Endothelial cell of umbilical vein (primary cell): ENCODE measurements around the gene PDGFRB. TPM values are rescaled to one million over a fixed set of nuclear protein-coding genes. Genes with fewer than 3 reads are reported as not detected.

Experiments
- BruUV-seq: library from RNA; stranded (reverse); fragments of 400-500 nt; replicated peaks from 2 replicates; lab custom pipeline; 2021; lab: Mats Ljungman, UMichigan
- CTCF ChIA-PET: fragments of 300-600, 350-600 bp; sonication (Branson Sonifier 250); formaldehyde crosslinking; loops from one replicate; lab custom pipeline; 2021; ENCODE audit warnings: antibody characterized with exemption, inconsistent platforms; lab: Charles Lee
- POLR2A ChIA-PET: fragments of 300-600, 350-600 bp; sonication (Branson Sonifier 250); formaldehyde crosslinking; loops from one replicate; lab custom pipeline; 2021; ENCODE audit warnings: antibody characterized with exemption, inconsistent platforms; lab: Charles Lee
- DNase-seq: peaks from one replicate; pipeline ENCODE4 v3.0.0-alpha.2; 2011; ENCODE audit warnings: low read depth, low spot score
- FAIRE-seq: peaks from 2 replicates; lab custom pipeline; 2011; peaks lifted over from hg19 to GRCh38; lab: Jason Lieb, UNC
- H2AFZ ChIP-seq: 2 replicates; pipeline ENCODE4 v1.6.0; 2012; ENCODE audit warnings: low read depth, low read length, control low read depth, inconsistent platforms
- H3K27ac ChIP-seq: 2 replicates; pipeline ENCODE4 v1.5.1; 2011; ENCODE audit warnings: low read depth, mild to moderate bottlenecking, control low read depth, low read length, moderate library complexity; ENCODE audit not compliant: insufficient read depth
- H3K27me3 ChIP-seq, 2 experiments: 2 replicates each; pipeline versions ENCODE4 v1.6.0 to v1.6.1; 2011; ENCODE audit warnings: low read length in 2 of 2, mixed read lengths in 1 of 2; ENCODE audit not compliant: control insufficient read depth in 2 of 2, insufficient read depth in 2 of 2
- H3K36me3 ChIP-seq, 2 experiments: 2 replicates in 1 of 2; 3 replicates in 1 of 2; pipeline ENCODE4 v1.5.1; 2011; ENCODE audit warnings: low read length in 2 of 2, mild to moderate bottlenecking in 1 of 2, moderate library complexity in 1 of 2; ENCODE audit not compliant: control insufficient read depth in 2 of 2, insufficient read depth in 2 of 2; ENCODE audit errors: extremely low read depth in 1 of 2
- H3K4me1 ChIP-seq: 3 replicates; pipeline ENCODE4 v1.5.1; 2011; ENCODE audit warnings: mild to moderate bottlenecking, low read length; ENCODE audit not compliant: control insufficient read depth, insufficient read depth; ENCODE audit errors: extremely low read depth
- H3K4me2 ChIP-seq: 2 replicates; pipeline ENCODE4 v1.6.1; 2011; ENCODE audit warnings: low read length, control low read depth, mixed read lengths; ENCODE audit not compliant: insufficient read depth
- H3K4me3 ChIP-seq, 3 experiments: fragments of 200-600 bp in 1 of 3; sonication (generic), shearing (Covaris generic) in 1 of 3; replicated peaks in 1 of 3; 2 replicates each; pipeline ENCODE4 v1.5.1; 2011 to 2016; ENCODE audit warnings: control low read depth in 3 of 3, low read length in 3 of 3, mild to moderate bottlenecking in 2 of 3, inconsistent platforms in 1 of 3, low read depth in 1 of 3, moderate library complexity in 1 of 3; ENCODE audit not compliant: insufficient read depth in 1 of 3
- H3K79me2 ChIP-seq: 2 replicates; pipeline ENCODE4 v1.6.0; 2012; ENCODE audit warnings: low read length, inconsistent platforms; ENCODE audit not compliant: control insufficient read depth, insufficient read depth
- H3K9ac ChIP-seq: replicated peaks from 2 replicates; pipeline ENCODE3; 2011; ENCODE audit warnings: low read length, control low read depth; ENCODE audit not compliant: insufficient read depth; ENCODE audit errors: extremely low read depth
- H3K9me1 ChIP-seq: replicated peaks from 3 replicates; pipeline ENCODE4 v1.6.0; 2011; ENCODE audit warnings: mild to moderate bottlenecking, low read length; ENCODE audit not compliant: control insufficient read depth, insufficient read depth; ENCODE audit errors: extremely low read depth
- H3K9me3 ChIP-seq: replicated peaks from 2 replicates; pipeline ENCODE4 v1.5.1; 2012; ENCODE audit warnings: low read length, inconsistent platforms; ENCODE audit not compliant: control insufficient read depth, insufficient read depth
- H4K20me1 ChIP-seq: replicated peaks from 2 replicates; pipeline ENCODE3; 2011; ENCODE audit warnings: mild to moderate bottlenecking, low read length; ENCODE audit not compliant: control insufficient read depth, insufficient read depth; ENCODE audit errors: extremely low read depth
- CTCF ChIP-seq, 2 donors: IDR thresholded peaks; 1 replicate in 1 of 2; 2 replicates in 1 of 2; pipeline ENCODE4 v1.5.1; 2011; ENCODE audit warnings: low read length in 2 of 2, mild to moderate bottlenecking in 2 of 2, moderate library complexity in 2 of 2, control low read depth in 1 of 2, inconsistent platforms in 1 of 2, low read depth in 1 of 2; ENCODE audit not compliant: insufficient read depth in 1 of 2; ENCODE audit errors: extremely low read depth in 1 of 2
- EZH2 ChIP-seq: IDR thresholded peaks from 2 replicates; pipeline ENCODE4 v1.6.1; 2012; ENCODE audit warnings: borderline replicate concordance, low read depth, mild to moderate bottlenecking, moderate library complexity, low read length, inconsistent platforms; ENCODE audit not compliant: severe bottlenecking
- FOS ChIP-seq: IDR thresholded peaks from 2 replicates; pipeline ENCODE4 v1.6.1; 2011; ENCODE audit warnings: mild to moderate bottlenecking, low read length, moderate library complexity, borderline replicate concordance; ENCODE audit not compliant: insufficient read depth
- GATA2 ChIP-seq: IDR thresholded peaks from 2 replicates; pipeline ENCODE4 v1.7.0; 2011; ENCODE audit warnings: low read depth, mild to moderate bottlenecking, moderate library complexity, mixed read lengths, low read length; ENCODE audit not compliant: insufficient read length, insufficient read depth
- JUN ChIP-seq: IDR thresholded peaks from 2 replicates; pipeline ENCODE4 v1.6.1; 2011; ENCODE audit warnings: borderline replicate concordance, low read depth; ENCODE audit not compliant: insufficient read length, insufficient read depth
- MAX ChIP-seq: IDR thresholded peaks from 2 replicates; pipeline ENCODE4 v1.6.1; 2011; ENCODE audit not compliant: insufficient read depth, insufficient read length
- MYC ChIP-seq: IDR thresholded peaks from one replicate; pipeline ENCODE4 v1.6.1; 2011; ENCODE audit warnings: mild to moderate bottlenecking, low read depth, low read length
- POLR2A ChIP-seq: IDR thresholded peaks from 2 replicates; pipeline ENCODE4 v1.6.1; 2012; ENCODE audit warnings: low read depth, mild to moderate bottlenecking, control low read depth, low read length
- POLR2AphosphoS5 ChIP-seq: IDR thresholded peaks from 2 replicates; pipeline ENCODE4 v1.6.1; 2012; ENCODE audit warnings: low read depth, mild to moderate bottlenecking, control low read depth, low read length, moderate library complexity; ENCODE audit not compliant: insufficient read depth
- dilution Hi-C: fragments of 300-500 bp; cut with MboI; formaldehyde crosslinking; loops from one replicate; pipeline ENCODE4 v1.15.0; 2019; ENCODE audit warnings: low sequenced_read_pairs; ENCODE audit not compliant: extremely low pct_ligation_motif_present
- intact Hi-C: fragments of 100-400 bp; cut with micrococcal nuclease; formaldehyde crosslinking; loops from one replicate; pipeline ENCODE4 v1.10.0; 2022
- polyA plus RNA-seq, 4 experiments: library from polyadenylated mRNA; depleted of rRNA in 3 of 4; stranded (reverse) in 3 of 4; unstranded in 1 of 4; fragments of >200 nt; gene quantifications; 2 replicates each; pipeline versions ENCODE4 v1.2.1 to v1.2.3, GENCODE V29; 2011 to 2012; ENCODE audit warnings: missing spikeins in 1 of 4
- total RNA-seq: library from RNA; stranded (reverse); gene quantifications from 2 replicates; pipeline ENCODE4 v1.2.3, GENCODE V29; 2021

Gene PDGFRB
- total and polyA plus RNA-seq, 2 donors (not counting 3 experiments of a cell fraction or from before 2014, with no cell fraction given): 1.4 to 1.7 TPM

GRCh38 chr5:150081541-150082283 is 73.9 kb downstream of the PDGFRB start:
- ChIA-PET POLR2A (interaction anchor here (1.1 kb wide), 1 partner anchor 59 kb away, joined by 3 read pairs; no protein-coding TSS in a partner anchor), CTCF (interaction anchor here (1.0 kb wide), 1 partner anchor 15 kb away, joined by 3 read pairs; no protein-coding TSS in a partner anchor)
- Histone ChIP-seq H3K27ac (no peak overlapping the region), H3K4me2 (no peak overlapping the region), H2AFZ (peak overlapping the region; percentile 37), H3K79me2 (no peaks in the 10 kb centered on the region), H3K9ac (no peak overlapping the region), H3K36me3 (no peaks in the 10 kb centered on the region), H3K9me3 (no peaks in the 10 kb centered on the region), H3K4me3 (no peak overlapping the region), H4K20me1 (no peaks in the 10 kb centered on the region), H3K27me3 (peaks cover 5 to 7% of the 10 kb centered on the region in 2 experiments), H3K9me1 (no peaks in the 10 kb centered on the region), H3K4me1 (peaks cover 17% of the 10 kb centered on the region)
- dilution Hi-C loops (no loop called here), intact Hi-C loops (no loop called here)
- BruUV-seq: no TSS peak
- TF ChIP-seq MYC: no peak
- no peak for TF ChIP-seq GATA2
- no peak for TF ChIP-seq POLR2A
- no peak for TF ChIP-seq FOS
- TF ChIP-seq JUN: no peak
- TF ChIP-seq CTCF (IDR thresholded peaks at IDR 0.05; ENCODE audit: extremely low read depth in 1 of 2, insufficient read depth in 1 of 2, low read depth in 1 of 2, low read length in 2 of 2): no peak
- no peak for TF ChIP-seq EZH2
- no peak for TF ChIP-seq MAX
- no peak for TF ChIP-seq POLR2AphosphoS5
- FAIRE-seq: peak; percentile 66
- DNase-seq: peak; percentile 42
